ENCODE measurements around the gene ZBTB20. TPM values are rescaled to one million over a fixed set of nuclear protein-coding genes. Genes with fewer than 3 reads are reported as not detected.
A peak's percentile ranks its signal among the peaks of the same experiment; 100 is the strongest.

ZBTB20 gene
- total RNA-seq, 5 donors from 2014 or later (not counting 1 experiment from before 2014, with no cell fraction given) = 43.1 to 80.7 (median 48.4) TPM

DNA sequence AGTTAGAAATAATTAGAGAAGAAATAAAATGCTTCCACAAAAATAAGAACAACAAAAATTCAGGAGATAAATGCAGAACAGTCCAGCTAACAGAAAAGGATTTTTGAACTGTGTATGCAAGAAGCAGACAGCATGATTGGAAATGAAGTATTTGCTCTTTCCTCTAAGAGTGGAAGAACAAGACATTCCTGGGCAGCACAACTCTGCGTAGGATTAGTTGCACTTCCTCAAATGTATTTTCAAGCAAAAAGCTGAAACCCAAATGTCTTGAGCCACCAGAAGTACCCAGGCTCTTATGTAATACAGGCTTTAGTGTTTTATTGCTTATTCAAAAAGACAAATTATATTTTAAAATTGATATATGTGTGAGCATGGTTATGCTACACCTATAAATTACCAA lies 127.2 kb downstream of the ZBTB20 start:
- no peak overlapping the region for H3K27ac Mint-ChIP-seq
- Histone ChIP-seq H3K9me3 (no peaks in the 10 kb centered on the region), H3K27me3 (replicated peaks in 1 of 2; ENCODE audit: control insufficient read depth in 2 of 2, extremely low read depth in 1 of 2, insufficient read depth in 2 of 2, low read length in 1 of 2) (no peaks in the 10 kb centered on the region), H3K27ac (ENCODE audit: low read length) (no peak overlapping the region), H3K4me1 (ENCODE audit: control insufficient read depth in 1 of 2, extremely low read depth in 1 of 2, insufficient read depth in 2 of 2, low read length in 2 of 2) (no peaks in the 10 kb centered on the region), H3K4me3 (ENCODE audit: control insufficient read depth in 1 of 2, extremely low read depth in 1 of 2, low read length in 1 of 2) (no peak overlapping the region), H3K36me3 (ENCODE audit: control insufficient read depth in 2 of 2, extremely low read depth in 1 of 2, insufficient read depth in 1 of 2, low read length in 1 of 2) (no peaks in the 10 kb centered on the region)
- no peak for DNase-seq
- H3K4me1 Mint-ChIP-seq = peaks cover 3 to 5% (median 5%) of the 10 kb centered on the region in 3 donors
- no CpG with 5 or more reads among the region's 1 CpG for WGBS (ENCODE audit: insufficient coverage)
- no peaks in the 10 kb centered on the region for H3K27me3 Mint-ChIP-seq
- CTCF ChIA-PET = no interaction called here
- ATAC-seq (replicated peaks in 1 of 4) = no peak
- POLR2A ChIA-PET = no interaction called here
- H3K9me3 Mint-ChIP-seq = peaks cover 3 to 15% (median 10%) of the 10 kb centered on the region in 3 donors
- peaks cover 55% of the 10 kb centered on the region for H3K36me3 Mint-ChIP-seq
- no peak overlapping the region for H3K4me3 Mint-ChIP-seq

DNA sequence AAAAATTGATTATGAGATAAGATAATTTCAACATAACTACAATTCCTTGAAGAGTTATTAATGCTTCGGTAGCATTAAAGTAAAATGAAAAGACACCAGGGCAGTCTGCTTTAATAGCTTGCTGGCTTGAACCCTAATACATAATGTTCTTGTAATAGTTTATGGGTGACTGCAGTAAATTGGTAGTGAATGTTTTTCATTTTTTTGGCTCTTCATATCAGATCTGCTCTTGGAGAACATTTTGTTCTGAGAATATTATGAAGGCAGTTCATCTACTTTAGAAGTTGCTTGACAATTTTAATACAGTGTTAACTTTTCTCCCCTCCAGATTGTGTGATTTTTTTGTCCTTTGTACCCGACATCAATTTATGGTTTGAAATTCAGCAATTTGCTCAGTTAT lies 128.4 kb downstream of the ZBTB20 start:
- Histone ChIP-seq H3K9me3 (no peaks in the 10 kb centered on the region), H3K27ac (ENCODE audit: low read length) (no peak overlapping the region), H3K36me3 (ENCODE audit: control insufficient read depth in 2 of 2, extremely low read depth in 1 of 2, insufficient read depth in 1 of 2, low read length in 1 of 2) (no peaks in the 10 kb centered on the region), H3K27me3 (replicated peaks in 1 of 2; ENCODE audit: control insufficient read depth in 2 of 2, extremely low read depth in 1 of 2, insufficient read depth in 2 of 2, low read length in 1 of 2) (no peaks in the 10 kb centered on the region), H3K4me3 (ENCODE audit: control insufficient read depth in 1 of 2, extremely low read depth in 1 of 2, low read length in 1 of 2) (no peak overlapping the region), H3K4me1 (ENCODE audit: control insufficient read depth in 1 of 2, extremely low read depth in 1 of 2, insufficient read depth in 2 of 2, low read length in 2 of 2) (no peaks in the 10 kb centered on the region)
- Mint-ChIP-seq H3K36me3 (peaks cover 55% of the 10 kb centered on the region), H3K4me1 (peaks cover 5 to 9% (median 5%) of the 10 kb centered on the region in 3 donors), H3K9me3 (peaks cover 3 to 15% (median 10%) of the 10 kb centered on the region in 3 donors), H3K4me3 (no peak overlapping the region), H3K27me3 (no peaks in the 10 kb centered on the region), H3K27ac (no peak overlapping the region)
- ChIA-PET CTCF (interaction anchor here in 1 of 2 donors (0.7 kb wide), 1 partner anchor 1306 kb away, joined by 3 read pairs; no protein-coding TSS in a partner anchor), POLR2A (interaction anchor here in 1 of 2 donors (0.7 kb wide), 1 partner anchor 604 kb away, joined by 3 read pairs; no protein-coding TSS in a partner anchor)
- no peak for ATAC-seq (replicated peaks in 1 of 4)
- no peak for DNase-seq
- WGBS (ENCODE audit: insufficient coverage) = no CpG with 5 or more reads among the region's 2 CpGs

DNA sequence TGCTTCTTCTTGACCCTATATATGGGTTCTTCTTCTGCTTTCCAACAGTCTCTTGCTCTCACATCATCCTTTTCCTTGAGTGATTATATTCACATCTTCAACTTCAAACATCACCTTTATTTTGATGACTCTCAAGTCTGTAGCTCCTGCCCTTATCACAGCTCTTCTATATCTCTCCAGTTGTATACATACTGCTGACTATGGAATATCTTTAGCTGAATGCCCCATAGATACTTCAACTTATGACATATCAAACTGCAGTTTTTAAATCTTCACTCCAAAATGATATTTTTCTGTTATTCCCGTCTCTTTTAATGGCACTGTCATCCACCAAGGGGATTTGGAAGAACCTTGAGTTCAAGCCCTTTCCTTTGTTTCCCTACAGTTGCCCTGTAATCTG lies 139.1 kb downstream of the ZBTB20 start:
- DNase-seq = no peak
- no peak overlapping the region for H3K27ac Mint-ChIP-seq
- no peak overlapping the region for H3K4me3 Mint-ChIP-seq

DNA sequence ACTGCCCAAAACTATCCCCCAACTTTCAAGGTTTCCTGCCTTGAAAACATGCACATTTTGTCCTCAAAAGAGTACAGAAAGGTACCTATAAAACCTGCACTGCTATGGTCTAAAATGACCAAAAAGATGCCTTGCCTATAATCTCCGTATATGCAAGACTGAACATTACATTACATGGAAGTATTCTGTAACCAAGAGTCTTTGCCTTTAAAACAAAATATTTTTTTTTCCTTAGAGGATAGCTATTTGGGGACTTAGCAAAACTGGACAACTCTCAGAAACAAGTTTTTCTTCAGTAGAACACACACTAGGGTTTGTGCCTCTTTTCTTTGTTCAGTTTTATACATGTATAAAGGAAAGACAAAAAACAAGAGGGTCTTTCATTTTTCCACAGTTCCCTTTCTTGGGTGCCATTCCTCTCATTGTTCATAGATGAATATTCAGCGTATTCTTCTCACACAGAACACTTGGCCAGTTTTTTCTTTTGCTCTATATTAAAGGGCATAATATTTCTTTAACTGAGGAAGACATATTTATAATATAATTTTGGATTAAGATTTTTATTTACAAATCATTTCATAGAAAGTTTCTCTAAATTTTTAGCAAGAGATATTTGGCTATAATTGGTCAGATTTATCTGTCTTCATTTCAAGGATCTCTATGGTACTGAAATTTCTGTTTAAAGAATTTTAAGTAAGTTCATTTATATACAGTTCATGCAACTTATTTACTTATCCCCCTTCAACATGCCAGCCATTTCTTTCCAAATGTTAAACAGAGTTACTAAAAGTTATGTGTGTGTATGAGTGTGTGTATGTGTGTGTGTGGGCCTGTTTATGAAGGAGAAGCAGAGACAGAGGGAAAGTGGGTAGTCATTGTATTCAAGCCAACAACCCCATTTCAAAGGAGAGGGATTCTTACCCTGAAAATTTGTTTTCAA lies 142.6 kb downstream of the ZBTB20 start:
- peaks cover 2 to 6% (median 3%) of the 10 kb centered on the region in 3 donors for H3K4me1 Mint-ChIP-seq
- peaks cover 42% of the 10 kb centered on the region for H3K36me3 Mint-ChIP-seq
- H3K27ac ChIP-seq (ENCODE audit: low read length) = no peak overlapping the region
- H3K4me1 ChIP-seq (ENCODE audit: control insufficient read depth in 1 of 2, extremely low read depth in 1 of 2, insufficient read depth in 2 of 2, low read length in 2 of 2) = no peaks in the 10 kb centered on the region
- WGBS (ENCODE audit: insufficient coverage) = no CpG with 5 or more reads among the region's 2 CpGs
- no peak overlapping the region for H3K4me3 Mint-ChIP-seq
- peaks cover 4% of the 10 kb centered on the region for H3K9me3 ChIP-seq
- ChIA-PET POLR2A (no interaction called here), CTCF (no interaction called here)
- H3K27me3 ChIP-seq (replicated peaks in 1 of 2; ENCODE audit: control insufficient read depth in 2 of 2, extremely low read depth in 1 of 2, insufficient read depth in 2 of 2, low read length in 1 of 2) = no peaks in the 10 kb centered on the region
- no peak for DNase-seq
- no peak overlapping the region for H3K4me3 ChIP-seq (ENCODE audit: control insufficient read depth in 1 of 2, extremely low read depth in 1 of 2, low read length in 1 of 2)
- peak overlapping the region in 1 of 2 donors; percentile 48 for H3K27ac Mint-ChIP-seq
- peaks cover 0 to 9% (median 9%) of the 10 kb centered on the region in 3 donors for H3K9me3 Mint-ChIP-seq
- H3K36me3 ChIP-seq (ENCODE audit: control insufficient read depth in 2 of 2, extremely low read depth in 1 of 2, insufficient read depth in 1 of 2, low read length in 1 of 2) = no peaks in the 10 kb centered on the region
- no peaks in the 10 kb centered on the region for H3K27me3 Mint-ChIP-seq
- no peak for ATAC-seq (replicated peaks in 1 of 4)

More for the DNA sequence above, 139.1 kb downstream of the ZBTB20 start:
- Mint-ChIP-seq H3K36me3 (peaks cover 58% of the 10 kb centered on the region), H3K9me3 (peaks cover 0 to 10% (median 7%) of the 10 kb centered on the region in 3 donors), H3K4me1 (peaks cover 5 to 26% (median 8%) of the 10 kb centered on the region in 3 donors), H3K27me3 (no peaks in the 10 kb centered on the region)
- Histone ChIP-seq H3K4me3 (ENCODE audit: control insufficient read depth in 1 of 2, extremely low read depth in 1 of 2, low read length in 1 of 2) (no peak overlapping the region), H3K27me3 (replicated peaks in 1 of 2; ENCODE audit: control insufficient read depth in 2 of 2, extremely low read depth in 1 of 2, insufficient read depth in 2 of 2, low read length in 1 of 2) (no peaks in the 10 kb centered on the region), H3K27ac (ENCODE audit: low read length) (no peak overlapping the region), H3K36me3 (ENCODE audit: control insufficient read depth in 2 of 2, extremely low read depth in 1 of 2, insufficient read depth in 1 of 2, low read length in 1 of 2) (no peaks in the 10 kb centered on the region), H3K9me3 (no peaks in the 10 kb centered on the region), H3K4me1 (ENCODE audit: control insufficient read depth in 1 of 2, extremely low read depth in 1 of 2, insufficient read depth in 2 of 2, low read length in 2 of 2) (no peaks in the 10 kb centered on the region)
- no CpG with 5 or more reads among the region's 1 CpG for WGBS (ENCODE audit: insufficient coverage)
- POLR2A ChIA-PET = no interaction called here
- no peak for ATAC-seq (replicated peaks in 1 of 4)
- CTCF ChIA-PET = no interaction called here

- H3K36me3 Mint-ChIP-seq = peaks cover 39% of the 10 kb centered on the region
- Histone ChIP-seq H3K36me3 (ENCODE audit: control insufficient read depth in 2 of 2, extremely low read depth in 1 of 2, insufficient read depth in 1 of 2, low read length in 1 of 2) (no peaks in the 10 kb centered on the region), H3K27ac (ENCODE audit: low read length) (no peak overlapping the region), H3K4me3 (ENCODE audit: control insufficient read depth in 1 of 2, extremely low read depth in 1 of 2, low read length in 1 of 2) (no peak overlapping the region), H3K9me3 (peaks cover 7% of the 10 kb centered on the region), H3K27me3 (replicated peaks in 1 of 2; ENCODE audit: control insufficient read depth in 2 of 2, extremely low read depth in 1 of 2, insufficient read depth in 2 of 2, low read length in 1 of 2) (no peaks in the 10 kb centered on the region), H3K4me1 (ENCODE audit: control insufficient read depth in 1 of 2, extremely low read depth in 1 of 2, insufficient read depth in 2 of 2, low read length in 2 of 2) (no peaks in the 10 kb centered on the region)
- peaks cover 5 to 16% (median 6%) of the 10 kb centered on the region in 3 donors for H3K4me1 Mint-ChIP-seq
- CTCF ChIA-PET = no interaction called here
- ATAC-seq (replicated peaks in 1 of 4) = no peak
- POLR2A ChIA-PET = no interaction called here
- no peak overlapping the region for H3K27ac Mint-ChIP-seq
- no peak overlapping the region for H3K4me3 Mint-ChIP-seq
- no peak for DNase-seq
- H3K9me3 Mint-ChIP-seq = peaks cover 12 to 24% (median 18%) of the 10 kb centered on the region in 3 donors
- WGBS (ENCODE audit: insufficient coverage) = no CpG with 5 or more reads among the region's 2 CpGs
- no peaks in the 10 kb centered on the region for H3K27me3 Mint-ChIP-seq
Measured at GRCh38 chr3:114998971-114999579, 148.0 kb downstream of the ZBTB20 start.

DNA sequence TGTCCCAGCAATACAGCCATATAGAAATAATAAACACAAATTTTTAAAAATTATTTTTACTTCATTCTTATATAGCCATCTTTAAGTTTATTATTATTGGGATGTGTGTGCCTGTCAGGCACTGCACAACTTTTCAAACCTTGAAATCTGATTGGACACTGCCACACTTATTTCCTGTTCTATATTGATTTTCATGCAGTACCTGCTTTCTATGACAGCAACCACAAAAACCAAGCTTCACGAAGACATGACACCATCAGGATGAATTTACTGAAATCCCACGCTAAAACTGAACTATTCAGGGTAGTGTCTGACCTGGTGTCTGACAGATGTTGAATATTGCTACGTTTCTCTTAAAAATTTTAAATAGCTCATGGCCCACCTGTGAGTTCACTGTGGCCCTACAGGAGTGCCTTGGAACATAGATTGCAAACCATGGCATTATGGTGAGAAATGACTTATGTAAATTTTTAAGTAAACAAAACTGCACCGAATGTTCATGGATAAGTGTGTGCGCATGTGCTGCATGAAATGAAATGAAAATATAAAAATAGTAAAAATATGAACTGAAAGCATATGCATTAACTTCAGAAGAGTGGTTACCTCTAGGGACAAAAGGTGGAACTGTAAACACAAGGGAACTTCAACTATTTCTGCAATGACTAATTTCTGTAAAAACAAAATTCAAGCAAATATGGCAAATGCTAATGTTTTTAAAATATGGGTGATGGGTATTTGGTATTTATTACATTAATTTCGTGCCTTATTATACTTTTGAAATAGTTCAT lies 152.3 kb downstream of the ZBTB20 start:
- no peaks in the 10 kb centered on the region for H3K36me3 ChIP-seq (ENCODE audit: control insufficient read depth in 2 of 2, extremely low read depth in 1 of 2, insufficient read depth in 1 of 2, low read length in 1 of 2)
- H3K9me3 ChIP-seq = peaks cover 3% of the 10 kb centered on the region
- no peaks in the 10 kb centered on the region for H3K27me3 Mint-ChIP-seq
- DNase-seq (no peak), ATAC-seq (replicated peaks in 1 of 4) (no peak)
- POLR2A ChIA-PET = no interaction called here
- CTCF ChIA-PET = interaction anchor here in 1 of 2 donors (0.6 kb wide), 2 partner anchors 15 to 665 kb away, joined by 3 to 4 read pairs; no protein-coding TSS in a partner anchor
- no peak overlapping the region for H3K4me3 ChIP-seq (ENCODE audit: control insufficient read depth in 1 of 2, extremely low read depth in 1 of 2, low read length in 1 of 2)
- H3K9me3 Mint-ChIP-seq = peaks cover 13 to 26% (median 20%) of the 10 kb centered on the region in 3 donors
- H3K27ac ChIP-seq (ENCODE audit: low read length) = no peak overlapping the region
- no peak overlapping the region for H3K27ac Mint-ChIP-seq
- H3K4me1 ChIP-seq (ENCODE audit: control insufficient read depth in 1 of 2, extremely low read depth in 1 of 2, insufficient read depth in 2 of 2, low read length in 2 of 2) = no peaks in the 10 kb centered on the region
- 72% methylated on average over 2 of the region's 6 CpGs for WGBS (ENCODE audit: insufficient coverage)
- no peaks in the 10 kb centered on the region for H3K27me3 ChIP-seq (replicated peaks in 1 of 2; ENCODE audit: control insufficient read depth in 2 of 2, extremely low read depth in 1 of 2, insufficient read depth in 2 of 2, low read length in 1 of 2)
- peaks cover 42% of the 10 kb centered on the region for H3K36me3 Mint-ChIP-seq
- no peak overlapping the region for H3K4me3 Mint-ChIP-seq
- H3K4me1 Mint-ChIP-seq = peaks cover 5 to 16% (median 6%) of the 10 kb centered on the region in 3 donors

All from T-cell (primary cell).